ENCODE data around the gene COL6A5. TPM values are rescaled to one million over a fixed set of nuclear protein-coding genes. Genes with fewer than 3 reads are reported as not detected.

Gene COL6A5
- total and polyA plus RNA-seq, 9 of the 15 experiments (the other 6 are each of a cell fraction or from before 2014, with no cell fraction given): 1.5 to 9.7 (median 5.6) TPM

DNA sequence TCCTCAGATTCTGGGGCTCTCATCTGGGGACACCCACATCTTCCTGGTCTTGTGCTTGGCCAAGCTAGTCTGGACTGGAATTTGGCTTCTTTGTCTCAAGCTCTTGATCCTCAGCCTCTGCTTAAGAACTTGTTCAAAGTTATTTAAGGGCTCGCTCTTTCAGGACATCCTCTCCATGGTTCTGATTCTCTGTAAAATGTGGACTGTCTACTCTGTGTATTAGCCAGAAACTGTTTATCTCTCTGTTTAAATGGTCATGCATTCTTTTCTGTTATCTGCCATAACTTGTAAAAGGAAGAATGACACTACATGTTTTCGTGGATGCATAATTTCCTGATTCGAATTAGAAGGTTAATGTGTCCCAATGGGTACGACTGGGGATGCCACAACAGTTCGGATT lies 79.4 kb downstream of the COL6A5 start (continued):
- TF ChIP-seq, protein P1, sequence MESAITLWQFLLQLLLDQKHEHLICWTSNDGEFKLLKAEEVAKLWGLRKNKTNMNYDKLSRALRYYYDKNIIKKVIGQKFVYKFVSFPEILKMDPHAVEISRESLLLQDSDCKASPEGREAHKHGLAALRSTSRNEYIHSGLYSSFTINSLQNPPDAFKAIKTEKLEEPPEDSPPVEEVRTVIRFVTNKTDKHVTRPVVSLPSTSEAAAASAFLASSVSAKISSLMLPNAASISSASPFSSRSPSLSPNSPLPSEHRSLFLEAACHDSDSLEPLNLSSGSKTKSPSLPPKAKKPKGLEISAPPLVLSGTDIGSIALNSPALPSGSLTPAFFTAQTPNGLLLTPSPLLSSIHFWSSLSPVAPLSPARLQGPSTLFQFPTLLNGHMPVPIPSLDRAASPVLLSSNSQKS (CRISPR knock-in tag; IDR thresholded peaks at IDR 0.05): no peak
- no peak for TF ChIP-seq CC2D1A (IDR thresholded peaks at IDR 0.05)
- no peak for TF ChIP-seq ETV1 (tag; conservative IDR thresholded peaks at IDR 0.05; ENCODE audit: low read depth)
- no peak for TF ChIP-seq MAZ (CRISPR knock-in tag; conservative IDR thresholded peaks at IDR 0.05 in 1 of 2, IDR thresholded peaks at IDR 0.05 in 1 of 2)
- no peak for TF ChIP-seq ZNF699 (CRISPR knock-in tag; IDR thresholded peaks at IDR 0.05; ENCODE audit: insufficient replicate concordance)
- TF ChIP-seq POLR2AphosphoS2 (IDR thresholded peaks at IDR 0.05; ENCODE audit: low read length): no peak
- TF ChIP-seq MYC (IDR thresholded peaks at IDR 0.05; ENCODE audit: low read depth, low read length): no peak
- no peak for TF ChIP-seq MYC (CRISPR knock-in tag; IDR thresholded peaks at IDR 0.05; ENCODE audit: borderline replicate concordance, low read depth)
- no peak for TF ChIP-seq ZNF76 (CRISPR knock-in tag; IDR thresholded peaks at IDR 0.05; ENCODE audit: borderline replicate concordance)
- TF ChIP-seq NCOA1 (IDR thresholded peaks at IDR 0.05; ENCODE audit: low read depth): no peak
- TF ChIP-seq, protein P2, sequence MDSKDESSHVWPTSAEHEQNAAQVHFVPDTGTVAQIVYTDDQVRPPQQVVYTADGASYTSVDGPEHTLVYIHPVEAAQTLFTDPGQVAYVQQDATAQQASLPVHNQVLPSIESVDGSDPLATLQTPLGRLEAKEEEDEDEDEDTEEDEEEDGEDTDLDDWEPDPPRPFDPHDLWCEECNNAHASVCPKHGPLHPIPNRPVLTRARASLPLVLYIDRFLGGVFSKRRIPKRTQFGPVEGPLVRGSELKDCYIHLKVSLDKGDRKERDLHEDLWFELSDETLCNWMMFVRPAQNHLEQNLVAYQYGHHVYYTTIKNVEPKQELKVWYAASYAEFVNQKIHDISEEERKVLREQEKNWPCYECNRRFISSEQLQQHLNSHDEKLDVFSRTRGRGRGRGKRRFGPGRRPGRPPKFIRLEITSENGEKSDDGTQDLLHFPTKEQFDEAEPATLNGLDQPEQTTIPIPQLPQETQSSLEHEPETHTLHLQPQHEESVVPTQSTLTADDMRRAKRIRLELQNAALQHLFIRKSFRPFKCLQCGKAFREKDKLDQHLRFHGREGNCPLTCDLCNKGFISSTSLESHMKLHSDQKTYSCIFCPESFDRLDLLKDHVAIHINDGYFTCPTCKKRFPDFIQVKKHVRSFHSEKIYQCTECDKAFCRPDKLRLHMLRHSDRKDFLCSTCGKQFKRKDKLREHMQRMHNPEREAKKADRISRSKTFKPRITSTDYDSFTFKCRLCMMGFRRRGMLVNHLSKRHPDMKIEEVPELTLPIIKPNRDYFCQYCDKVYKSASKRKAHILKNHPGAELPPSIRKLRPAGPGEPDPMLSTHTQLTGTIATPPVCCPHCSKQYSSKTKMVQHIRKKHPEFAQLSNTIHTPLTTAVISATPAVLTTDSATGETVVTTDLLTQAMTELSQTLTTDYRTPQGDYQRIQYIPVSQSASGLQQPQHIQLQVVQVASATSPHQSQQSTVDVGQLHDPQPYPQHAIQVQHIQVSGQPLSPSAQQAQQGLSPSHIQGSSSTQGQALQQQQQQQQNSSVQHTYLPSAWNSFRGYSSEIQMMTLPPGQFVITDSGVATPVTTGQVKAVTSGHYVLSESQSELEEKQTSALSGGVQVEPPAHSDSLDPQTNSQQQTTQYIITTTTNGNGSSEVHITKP (IDR thresholded peaks at IDR 0.05; ENCODE audit: partially characterized antibody): no peak
- TF ChIP-seq ZNF224 (CRISPR knock-in tag; IDR thresholded peaks at IDR 0.05): no peak

Data from K562 (cell line).